HFFc6 (cell line): ENCODE measurements around the gene TEDC1. TPM values are rescaled to one million over a fixed set of nuclear protein-coding genes. Genes with fewer than 3 reads are reported as not detected.
A peak's percentile ranks its signal among the peaks of the same experiment; 100 is the strongest.

Experiments
- DNase-seq: peaks from one replicate; pipeline ENCODE4 v3.0.0-alpha.2; 2018
- H3K27ac Mint-ChIP-seq: 2 replicates; pipeline ENCODE4 v1.8.0; 2020; ENCODE audit warnings: mild to moderate bottlenecking, mixed read lengths
- H3K27me3 Mint-ChIP-seq: 2 replicates; pipeline ENCODE4 v1.8.0; 2021; ENCODE audit warnings: mild to moderate bottlenecking, moderate library complexity, mixed read lengths; ENCODE audit not compliant: insufficient read depth
- H3K36me3 Mint-ChIP-seq: 2 replicates; pipeline ENCODE4 v1.8.0; 2021; ENCODE audit warnings: low read depth, mixed read lengths
- H3K4me1 Mint-ChIP-seq: 2 replicates; pipeline ENCODE4 v1.8.0; 2020; ENCODE audit warnings: low read depth, mixed read lengths
- H3K4me3 Mint-ChIP-seq: 2 replicates; pipeline ENCODE4 v1.8.0; 2020; ENCODE audit warnings: mild to moderate bottlenecking, moderate library complexity, mixed read lengths
- H3K9me3 Mint-ChIP-seq: 2 replicates; pipeline ENCODE4 v1.8.0; 2020; ENCODE audit warnings: mild to moderate bottlenecking, mixed read lengths
- CTCF ChIP-seq: fragments of 200-600 bp; sonication (generic); IDR thresholded peaks from 2 replicates; pipeline ENCODE4 v1.5.0; 2021; ENCODE audit warnings: antibody characterized with exemption, mild to moderate bottlenecking
- total RNA-seq, 6 experiments: library from RNA; stranded (reverse); fragmentation: NEBNext Ultra II Directional; extraction: Animal tissue kit (Norgen Biotek cat#: 25700); gene quantifications; 2 replicates in 1 of 6; 3 replicates in 5 of 6; pipeline ENCODE4 v1.2.3, GENCODE V29; 2021

Gene TEDC1
- total RNA-seq, 6 experiments from 2014 or later, result 9.1 to 12.9 (median 12.7) TPM

- no peaks in the 10 kb centered on the region for H3K9me3 Mint-ChIP-seq
- no peaks in the 10 kb centered on the region for H3K36me3 Mint-ChIP-seq
- H3K4me3 Mint-ChIP-seq, result peak overlapping the region; percentile 81
- peak overlapping the region; percentile 66 for H3K27ac Mint-ChIP-seq
- H3K4me1 Mint-ChIP-seq, result peaks cover 11% of the 10 kb centered on the region
- no peak for DNase-seq
- H3K27me3 Mint-ChIP-seq, result peaks cover 7% of the 10 kb centered on the region
- no peak for TF ChIP-seq CTCF
Observed at GRCh38 chr14:105490267-105490571, 827 bp upstream of the TEDC1 start.

GRCh38 chr14:105491366-105491973 lies 424 bp downstream of the TEDC1 start:
- peaks cover 11% of the 10 kb centered on the region for H3K4me1 Mint-ChIP-seq
- no peak for TF ChIP-seq CTCF
- peak overlapping the region; percentile 89 for H3K27ac Mint-ChIP-seq
- H3K4me3 Mint-ChIP-seq, result peak overlapping the region; percentile 87
- DNase-seq, result peak; percentile 28
- no peaks in the 10 kb centered on the region for H3K9me3 Mint-ChIP-seq
- H3K27me3 Mint-ChIP-seq, result peaks cover 7% of the 10 kb centered on the region
- H3K36me3 Mint-ChIP-seq, result no peaks in the 10 kb centered on the region

- Mint-ChIP-seq H3K36me3 (no peaks in the 10 kb centered on the region), H3K27ac (peak overlapping the region; percentile 80), H3K4me1 (peaks cover 11% of the 10 kb centered on the region), H3K9me3 (no peaks in the 10 kb centered on the region), H3K4me3 (peak overlapping the region; percentile 87), H3K27me3 (peaks cover 7% of the 10 kb centered on the region)
- DNase-seq, result no peak
- TF ChIP-seq CTCF, result peak; percentile 22; the same call in 1 of the 2 replicates
Observed at GRCh38 chr14:105492031-105492970, 1.3 kb downstream of the TEDC1 start.

- DNase-seq, result no peak
- TF ChIP-seq CTCF, result peak; percentile 37; the same call in 1 of the 2 replicates
- no peak overlapping the region for H3K27ac Mint-ChIP-seq
- H3K9me3 Mint-ChIP-seq, result no peaks in the 10 kb centered on the region
- H3K36me3 Mint-ChIP-seq, result no peaks in the 10 kb centered on the region
- H3K4me1 Mint-ChIP-seq, result peaks cover 11% of the 10 kb centered on the region
- H3K4me3 Mint-ChIP-seq, result no peak overlapping the region
- peaks cover 5% of the 10 kb centered on the region for H3K27me3 Mint-ChIP-seq
Observed at GRCh38 chr14:105492971-105493871, 2.2 kb downstream of the TEDC1 start.

- H3K27ac Mint-ChIP-seq, result no peak overlapping the region
- H3K9me3 Mint-ChIP-seq, result no peaks in the 10 kb centered on the region
- TF ChIP-seq CTCF, result no peak
Observed at GRCh38 chr14:105493921-105494605, 3.0 kb downstream of the TEDC1 start.

More at GRCh38 chr14:105493921-105494605, 3.0 kb downstream of the TEDC1 start:
- H3K4me3 Mint-ChIP-seq, result no peak overlapping the region
- peaks cover 11% of the 10 kb centered on the region for H3K4me1 Mint-ChIP-seq
- H3K27me3 Mint-ChIP-seq, result peaks cover 5% of the 10 kb centered on the region
- no peak for DNase-seq
- H3K36me3 Mint-ChIP-seq, result no peaks in the 10 kb centered on the region
